Left ventricle myocardium inferior (tissue), 1 donor: ENCODE results near the gene ABHD5. TPM values are rescaled to one million over a fixed set of nuclear protein-coding genes. Genes with fewer than 3 reads are reported as not detected.

Source experiments
- DNase-seq: peaks from one replicate; pipeline ENCODE4 v3.0.0-alpha.2; 2020
- H3K27ac ChIP-seq: fragments of 200-600 bp; replicated peaks from 2 replicates; pipeline ENCODE4 v1.8.0; 2021
- H3K27me3 ChIP-seq: fragments of 200-600 bp; 2 replicates; pipeline ENCODE4 v1.8.0; 2021; ENCODE audit warnings: low read depth
- H3K36me3 ChIP-seq: fragments of 200-600 bp; 2 replicates; pipeline ENCODE4 v1.8.0; 2021
- H3K4me1 ChIP-seq: fragments of 200-600 bp; 2 replicates; pipeline ENCODE4 v1.8.0; 2021
- H3K4me3 ChIP-seq: fragments of 200-600 bp; 2 replicates; pipeline ENCODE4 v1.8.0; 2021; ENCODE audit warnings: mild to moderate bottlenecking, moderate library complexity
- H3K9me3 ChIP-seq: fragments of 200-600 bp; replicated peaks from 2 replicates; pipeline ENCODE4 v1.8.0; 2021
- intact Hi-C: fragments of 100-400 bp; cut with micrococcal nuclease; formaldehyde crosslinking; loops from one replicate; pipeline ENCODE4 v1.11.0; 2022
- total RNA-seq: library from RNA; stranded (reverse); fragmentation: NEBNext Ultra II Directional; extraction: Animal tissue kit (Norgen Biotek cat#: 25700); gene quantifications from one replicate; pipeline ENCODE4 v1.2.1, GENCODE V29; 2021
- TF ChIP-seq, protein P1 (sequence below): fragments of 200-600 bp; IDR thresholded peaks from 2 replicates; pipeline ENCODE4 v1.8.0; 2021; ENCODE audit warnings: antibody characterized with exemption, mild to moderate bottlenecking, borderline replicate concordance
- donor health status: DM: no; HTN: yes; CAD: no; lungs with severe emphysema.

Gene ABHD5
- total RNA-seq, 1 donor from 2014 or later: 24.1 TPM

DNA sequence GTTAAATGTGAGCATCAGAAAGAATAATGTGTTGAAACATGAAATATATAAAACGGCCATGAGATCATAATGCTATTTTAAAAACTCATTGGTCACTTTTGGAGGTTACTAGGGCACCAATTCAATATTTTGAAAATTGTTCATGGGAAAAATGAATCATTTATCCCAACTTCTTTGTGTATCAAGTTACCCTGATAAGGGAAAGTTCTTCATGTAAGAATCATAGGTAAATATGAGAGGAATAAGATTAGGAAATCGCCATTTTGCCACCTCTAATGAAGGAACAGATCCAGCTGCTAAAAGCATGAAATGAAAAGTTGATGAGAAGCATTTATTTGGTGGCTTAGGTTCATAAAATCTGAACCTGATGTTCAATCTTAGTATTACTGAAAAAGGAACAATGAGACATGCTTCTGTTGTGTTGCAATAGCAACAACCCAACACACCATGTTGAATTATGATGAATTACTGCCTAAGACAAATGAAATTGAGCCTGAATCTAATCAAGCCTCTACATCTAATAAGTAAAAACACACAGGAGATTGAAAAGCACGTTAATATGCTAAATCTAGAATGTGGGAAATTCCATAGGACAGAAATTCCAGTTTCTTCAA is 32.5 kb downstream of the ABHD5 start:
- no peak overlapping the region for H3K4me3 ChIP-seq
- no peaks in the 10 kb centered on the region for H3K4me1 ChIP-seq
- intact Hi-C loops: no loop called here
- no peak overlapping the region for H3K27ac ChIP-seq
- no peaks in the 10 kb centered on the region for H3K9me3 ChIP-seq
- H3K36me3 ChIP-seq: peaks cover 28% of the 10 kb centered on the region
- no peaks in the 10 kb centered on the region for H3K27me3 ChIP-seq
- no peak for DNase-seq
- TF ChIP-seq, protein P1, sequence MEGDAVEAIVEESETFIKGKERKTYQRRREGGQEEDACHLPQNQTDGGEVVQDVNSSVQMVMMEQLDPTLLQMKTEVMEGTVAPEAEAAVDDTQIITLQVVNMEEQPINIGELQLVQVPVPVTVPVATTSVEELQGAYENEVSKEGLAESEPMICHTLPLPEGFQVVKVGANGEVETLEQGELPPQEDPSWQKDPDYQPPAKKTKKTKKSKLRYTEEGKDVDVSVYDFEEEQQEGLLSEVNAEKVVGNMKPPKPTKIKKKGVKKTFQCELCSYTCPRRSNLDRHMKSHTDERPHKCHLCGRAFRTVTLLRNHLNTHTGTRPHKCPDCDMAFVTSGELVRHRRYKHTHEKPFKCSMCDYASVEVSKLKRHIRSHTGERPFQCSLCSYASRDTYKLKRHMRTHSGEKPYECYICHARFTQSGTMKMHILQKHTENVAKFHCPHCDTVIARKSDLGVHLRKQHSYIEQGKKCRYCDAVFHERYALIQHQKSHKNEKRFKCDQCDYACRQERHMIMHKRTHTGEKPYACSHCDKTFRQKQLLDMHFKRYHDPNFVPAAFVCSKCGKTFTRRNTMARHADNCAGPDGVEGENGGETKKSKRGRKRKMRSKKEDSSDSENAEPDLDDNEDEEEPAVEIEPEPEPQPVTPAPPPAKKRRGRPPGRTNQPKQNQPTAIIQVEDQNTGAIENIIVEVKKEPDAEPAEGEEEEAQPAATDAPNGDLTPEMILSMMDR: no peak

- Histone ChIP-seq H3K27ac (no peak overlapping the region), H3K4me3 (no peak overlapping the region), H3K27me3 (no peaks in the 10 kb centered on the region), H3K4me1 (no peaks in the 10 kb centered on the region), H3K9me3 (no peaks in the 10 kb centered on the region), H3K36me3 (peaks cover 5% of the 10 kb centered on the region)
- TF ChIP-seq, protein P1: no peak
- DNase-seq: no peak
- intact Hi-C loops: no loop called here
Observed at GRCh38 chr3:43726521-43726920, 35.8 kb downstream of the ABHD5 start.

DNA sequence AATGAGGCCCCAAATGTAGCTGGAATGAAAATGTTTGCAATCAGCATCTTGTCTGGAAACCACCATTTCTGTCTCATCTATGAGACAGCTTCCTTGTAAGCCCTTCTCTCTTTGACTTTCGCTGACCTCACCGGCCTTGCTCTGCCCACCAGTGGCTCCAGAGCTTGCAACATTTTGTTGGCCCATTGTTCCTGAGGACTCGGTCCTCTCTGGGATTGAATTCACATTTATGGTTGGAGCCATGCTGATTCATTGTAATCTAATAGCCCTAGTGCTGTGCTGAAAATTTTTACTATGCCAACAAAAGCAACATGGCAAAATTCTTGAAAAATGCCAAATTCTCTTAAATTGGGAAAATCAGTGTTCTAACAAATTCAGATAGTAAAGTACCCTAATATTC is 37.2 kb downstream of the ABHD5 start:
- Histone ChIP-seq H3K27ac (no peak overlapping the region), H3K27me3 (no peaks in the 10 kb centered on the region), H3K4me3 (no peak overlapping the region), H3K9me3 (no peaks in the 10 kb centered on the region), H3K36me3 (peaks cover 5% of the 10 kb centered on the region), H3K4me1 (no peaks in the 10 kb centered on the region)
- DNase-seq: no peak
- intact Hi-C loops: no loop called here
- TF ChIP-seq, protein P1: no peak

GRCh38 chr3:43728476-43728875 is 37.7 kb downstream of the ABHD5 start:
- Histone ChIP-seq H3K9me3 (no peaks in the 10 kb centered on the region), H3K27me3 (no peaks in the 10 kb centered on the region), H3K36me3 (peaks cover 5% of the 10 kb centered on the region), H3K27ac (no peak overlapping the region), H3K4me1 (no peaks in the 10 kb centered on the region), H3K4me3 (no peak overlapping the region)
- intact Hi-C loops: no loop called here
- DNase-seq: no peak
- TF ChIP-seq, protein P1: no peak

DNA sequence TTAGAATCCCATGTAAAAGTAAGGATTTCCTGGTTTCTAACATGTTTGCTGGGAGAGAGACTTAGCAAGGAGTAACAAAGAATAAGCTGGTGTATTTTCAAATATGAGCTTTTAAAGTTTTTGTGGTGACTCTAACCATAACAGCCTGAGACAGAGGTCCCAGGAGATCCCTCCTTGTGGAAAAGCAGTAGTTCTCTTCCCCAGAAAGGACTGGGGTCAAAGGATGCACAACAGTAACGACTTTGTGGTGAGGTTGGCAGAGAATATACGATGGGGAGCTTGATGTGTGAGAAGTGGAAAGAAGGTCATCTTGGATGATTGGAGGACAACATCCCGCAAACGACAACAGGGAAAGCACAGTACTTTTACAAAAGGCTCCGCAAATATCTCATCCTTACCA is 38.2 kb downstream of the ABHD5 start:
- TF ChIP-seq, protein P1: no peak
- Histone ChIP-seq H3K4me3 (no peak overlapping the region), H3K4me1 (peaks cover under 1% of the 10 kb centered on the region), H3K9me3 (no peaks in the 10 kb centered on the region), H3K27me3 (no peaks in the 10 kb centered on the region), H3K27ac (no peak overlapping the region), H3K36me3 (peaks cover 4% of the 10 kb centered on the region)
- intact Hi-C loops: no loop called here
- no peak for DNase-seq
